ENCODE data around the gene AKR1B15.
"Not testable (repeated sequence)": the region's sequence is repeated elsewhere in the genome, so short reads cannot be mapped to it uniquely, and the experiment has no call there.

The AKR1B15 gene

GRCh38 chr7:134565643-134566136 is 16.8 kb downstream of the AKR1B15 start:
- no peak for DNase-seq

GRCh38 chr7:134567368-134567767 is 18.5 kb downstream of the AKR1B15 start:
- no peak for DNase-seq

GRCh38 chr7:134569962-134570361 is 21.1 kb downstream of the AKR1B15 start:
- not testable (repeated sequence) for DNase-seq

DNA sequence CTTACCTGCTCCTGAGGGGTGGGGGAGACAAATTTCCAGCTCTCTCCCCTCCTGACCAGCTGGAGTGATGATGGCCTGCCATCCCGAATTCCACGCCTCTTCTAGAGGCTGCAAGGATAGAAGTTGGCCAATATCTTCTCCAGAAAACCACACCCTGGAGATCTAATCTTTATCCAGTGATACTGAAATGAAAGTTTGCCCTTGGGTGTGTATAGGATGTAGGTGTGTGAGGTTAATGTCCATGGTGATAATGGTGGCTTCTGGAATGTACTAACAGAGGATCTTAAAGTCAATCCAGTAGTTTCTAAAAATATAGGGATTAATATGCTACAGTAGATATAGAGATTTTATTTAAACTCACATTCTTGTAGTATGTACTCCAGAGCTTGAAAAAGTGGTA is 22.2 kb downstream of the AKR1B15 start:
- no peak for DNase-seq

GRCh38 chr7:134571746-134572461 is 23.0 kb downstream of the AKR1B15 start:
- no peak for DNase-seq

DNA sequence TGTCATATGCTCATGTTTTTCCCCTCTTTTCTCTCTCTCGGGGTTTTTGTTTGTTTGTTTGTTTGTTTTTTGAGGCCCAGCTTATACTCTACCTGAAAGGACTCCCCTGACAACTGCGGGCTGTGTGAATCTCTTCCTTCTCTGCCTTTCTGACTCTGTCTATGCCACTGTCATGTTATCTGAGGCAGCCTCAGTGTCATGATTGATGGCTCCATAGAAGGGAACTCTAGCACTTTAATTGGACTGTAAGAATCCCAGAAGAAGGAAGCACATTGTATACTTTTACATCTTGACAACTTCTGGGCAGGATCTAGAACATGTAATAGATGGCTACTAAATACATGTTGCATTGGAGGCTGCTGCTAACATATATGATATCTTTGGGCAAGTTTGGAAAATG is 25.4 kb downstream of the AKR1B15 start:
- DNase-seq: no peak

DNA sequence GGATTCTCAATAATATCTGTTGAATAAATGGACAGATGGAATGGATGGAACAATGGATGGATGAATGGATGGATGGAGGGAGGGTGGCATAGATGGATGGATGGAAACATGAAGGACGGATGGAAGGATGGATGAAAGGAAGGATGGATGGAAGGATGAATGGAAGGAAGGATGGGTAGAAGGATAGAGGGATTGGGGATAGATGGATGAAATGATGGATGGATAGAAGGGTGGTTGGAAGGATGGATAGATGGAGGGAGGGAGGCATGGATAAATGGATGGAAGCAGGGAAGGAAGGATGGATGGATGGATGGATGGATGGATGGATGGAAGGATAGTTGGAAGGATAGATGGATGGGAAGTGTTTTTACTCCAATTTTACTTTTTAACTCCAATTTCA is 35.4 kb downstream of the AKR1B15 start:
- no peak for DNase-seq

DNA sequence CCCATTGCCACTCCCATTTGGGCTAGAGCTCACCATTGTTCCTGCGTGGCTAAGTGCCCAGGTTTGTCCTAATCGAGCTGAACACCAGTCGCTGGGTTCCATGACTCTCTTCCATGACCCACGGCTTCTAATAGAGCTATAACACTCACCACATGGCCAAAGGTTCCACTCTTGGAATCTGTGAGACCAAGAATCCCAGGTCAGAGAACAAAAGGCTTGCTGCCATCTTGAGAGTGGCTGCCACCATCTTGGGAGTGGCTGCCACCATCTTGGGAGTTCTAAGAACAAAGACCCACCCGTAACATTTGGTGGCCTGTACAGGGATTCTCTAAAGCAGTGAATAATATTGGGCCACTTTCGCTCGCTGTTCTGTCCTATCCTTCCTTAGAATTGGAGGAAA is 37.0 kb downstream of the AKR1B15 start:
- DNase-seq: no peak

DNA sequence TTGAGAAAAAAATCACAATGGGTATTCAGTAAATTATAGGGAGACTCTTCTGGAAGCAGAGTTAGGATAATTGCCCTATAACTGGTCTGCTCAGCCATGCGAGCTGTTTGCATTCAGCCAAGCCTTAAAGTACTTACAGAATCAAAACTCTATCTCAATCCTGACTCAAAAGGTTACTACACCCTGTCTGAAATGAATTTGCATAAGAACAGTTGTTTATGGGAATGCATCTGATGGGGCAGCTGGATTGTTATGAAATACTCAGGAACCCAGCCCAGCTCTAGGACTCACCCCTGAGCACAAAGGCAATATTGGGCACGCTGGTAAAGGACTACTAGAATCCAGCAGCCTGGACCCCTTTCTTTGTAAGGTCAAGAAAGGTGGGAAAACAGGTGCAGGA is 38.8 kb downstream of the AKR1B15 start:
- no peak for DNase-seq

GRCh38 chr7:134589491-134589941 is 40.6 kb downstream of the AKR1B15 start:
- DNase-seq: no peak

DNA sequence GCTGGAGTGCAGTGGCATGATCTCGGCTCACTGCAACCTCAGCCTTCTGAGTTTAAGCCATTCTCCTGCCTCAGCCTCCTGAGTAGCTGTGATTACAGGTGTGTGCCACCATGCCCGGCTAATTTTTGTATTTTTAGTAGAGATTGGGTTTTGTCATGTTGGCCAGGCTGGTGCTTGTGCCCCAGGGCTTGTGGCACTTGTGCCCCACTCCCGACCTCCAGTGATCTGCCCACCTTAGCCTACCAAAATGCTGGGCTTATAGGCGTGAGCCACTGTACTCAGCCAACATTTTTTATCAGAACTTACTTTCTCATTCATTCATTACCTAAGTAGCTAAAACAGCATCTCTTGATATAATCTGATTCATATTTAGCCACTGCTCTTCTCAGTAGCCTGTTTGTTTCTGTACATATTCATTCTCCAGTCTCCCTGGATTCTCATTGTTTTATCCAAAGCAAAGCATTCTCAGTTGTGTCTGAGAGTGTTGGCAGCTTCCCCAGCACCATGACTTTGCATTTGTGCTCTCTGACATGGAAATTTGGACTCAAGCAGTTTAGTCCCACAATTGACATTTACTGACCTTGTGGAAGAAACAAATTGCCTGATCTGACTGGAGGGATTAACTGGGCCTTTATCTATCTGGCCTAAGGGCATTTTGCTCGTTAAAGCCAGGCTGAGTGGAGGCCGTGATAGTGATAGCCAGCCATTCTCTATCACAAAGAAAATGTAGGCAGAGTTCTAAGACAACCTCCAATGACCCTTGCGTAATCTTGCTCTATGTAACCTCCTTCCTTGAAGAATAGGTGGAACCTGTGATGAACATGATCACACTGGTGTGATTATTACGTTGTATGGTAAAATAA is 44.9 kb downstream of the AKR1B15 start:
- DNase-seq: no peak

DNA sequence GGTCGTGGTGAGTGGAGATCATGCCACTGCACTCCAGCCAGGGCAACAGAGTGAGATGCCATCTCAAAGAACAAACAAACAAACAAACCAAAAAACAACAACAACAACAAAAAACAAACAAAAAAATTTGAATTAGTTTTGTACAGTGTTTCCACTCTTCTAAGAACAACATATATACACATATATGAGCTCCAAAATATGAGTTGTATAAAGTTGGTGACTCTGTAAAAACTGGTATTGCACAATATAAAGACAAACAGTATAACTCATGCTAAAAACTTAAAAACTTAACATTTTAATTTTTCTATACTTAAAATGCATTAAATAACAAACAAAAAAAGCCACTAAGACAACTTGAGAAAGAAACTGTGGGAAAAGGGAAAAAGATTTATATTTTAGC is 46.0 kb downstream of the AKR1B15 start:
- DNase-seq: no peak

- DNase-seq: no peak
These were observed 50.5 kb downstream of the AKR1B15 start for GRCh38 chr7:134599371-134599770.

DNA sequence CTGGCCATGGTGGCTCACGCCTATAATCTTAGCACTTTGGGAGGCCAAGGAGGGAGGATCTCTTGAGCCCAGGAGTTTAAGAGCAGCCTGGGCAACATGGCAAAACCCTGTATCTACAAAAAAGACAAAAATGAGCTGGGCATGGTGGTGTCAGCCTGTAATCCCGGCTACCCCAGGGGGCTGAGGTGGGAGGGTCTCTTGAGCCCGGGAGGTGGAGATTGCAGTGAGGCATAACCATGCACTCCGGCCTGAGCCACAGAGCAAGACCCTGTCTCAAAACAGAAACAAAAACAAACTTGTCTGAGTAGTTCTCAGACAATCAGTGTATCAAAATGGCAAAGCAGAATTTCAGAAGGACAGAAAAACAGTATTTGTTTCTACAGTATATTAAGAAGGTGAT is 52.5 kb downstream of the AKR1B15 start:
- no peak for DNase-seq

- no peak for DNase-seq
These were observed 54.1 kb downstream of the AKR1B15 start for GRCh38 chr7:134602881-134603451.

DNA sequence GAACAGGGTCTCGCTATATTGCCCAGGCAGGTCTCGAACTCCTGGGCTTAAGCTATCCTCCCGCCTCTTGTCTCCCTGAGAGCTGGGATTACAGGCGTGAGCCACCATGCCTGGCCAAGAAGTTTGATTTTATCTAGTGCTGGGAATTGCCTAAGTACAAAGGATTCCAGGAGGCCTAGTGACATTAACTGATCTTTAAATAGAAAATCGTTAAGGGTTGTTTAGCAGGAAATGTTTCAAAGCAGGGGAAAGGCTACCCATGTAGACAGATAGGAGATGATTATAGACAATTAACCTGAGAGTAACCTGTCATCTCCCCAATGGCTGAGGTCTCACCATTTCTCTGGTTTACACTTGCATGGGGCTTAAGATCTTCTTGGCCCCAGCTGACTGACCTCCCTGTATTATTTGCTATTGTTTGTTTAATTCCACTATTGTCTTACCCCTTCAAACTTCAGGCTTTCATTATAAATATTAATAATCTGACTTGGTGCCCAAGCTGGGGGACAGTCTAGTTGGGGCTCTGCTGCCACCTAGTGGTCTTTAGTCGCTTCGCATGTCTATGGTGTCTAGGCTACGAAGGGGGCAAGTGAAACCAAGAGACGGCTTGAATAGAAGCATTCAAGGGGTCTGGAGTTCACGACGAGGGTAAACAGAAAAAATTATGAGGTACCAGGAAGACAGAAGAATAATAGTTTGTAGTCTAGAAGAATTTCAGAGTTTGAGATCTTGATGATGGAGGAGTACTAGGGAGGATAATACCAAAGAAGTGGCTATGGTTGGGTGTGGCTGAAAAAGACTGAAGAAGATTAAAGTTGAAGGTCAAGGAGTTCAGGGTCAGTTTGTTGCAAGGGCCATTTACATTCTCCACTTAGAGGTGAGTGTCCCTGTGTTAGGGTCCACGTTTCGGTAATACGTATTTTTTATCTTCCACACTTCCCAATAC is 57.3 kb downstream of the AKR1B15 start:
- DNase-seq: peak; percentile 57

DNA sequence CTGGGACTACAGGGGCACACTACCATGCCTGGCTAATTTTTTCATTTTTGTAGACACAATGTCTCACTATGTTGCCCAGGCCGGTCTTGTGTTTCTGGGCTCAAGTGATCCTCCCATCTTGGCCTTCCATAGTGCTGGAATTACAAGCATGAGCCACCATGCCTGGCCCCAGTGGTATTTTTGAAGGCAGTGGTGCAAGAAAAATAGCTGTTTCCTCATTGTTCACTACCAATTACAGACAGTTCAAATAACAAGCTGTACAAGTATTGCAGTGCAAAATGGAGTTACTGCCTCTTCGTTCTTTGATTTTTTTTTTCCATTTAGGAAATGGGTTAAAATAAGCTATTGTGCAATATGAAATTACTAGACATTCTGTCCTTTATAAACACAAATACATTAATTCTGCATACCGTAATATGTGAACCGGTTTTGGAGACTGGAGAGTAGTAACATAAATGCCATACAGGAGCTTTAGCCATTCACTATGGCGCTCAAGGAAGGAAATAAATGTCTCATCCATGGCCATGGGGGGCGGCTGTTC is 62.8 kb downstream of the AKR1B15 start:
- no peak for DNase-seq

GRCh38 chr7:134612197-134612596 is 63.3 kb downstream of the AKR1B15 start:
- DNase-seq: no peak

- no peak for DNase-seq
These were observed 64.9 kb downstream of the AKR1B15 start for GRCh38 chr7:134613623-134614347.

DNA sequence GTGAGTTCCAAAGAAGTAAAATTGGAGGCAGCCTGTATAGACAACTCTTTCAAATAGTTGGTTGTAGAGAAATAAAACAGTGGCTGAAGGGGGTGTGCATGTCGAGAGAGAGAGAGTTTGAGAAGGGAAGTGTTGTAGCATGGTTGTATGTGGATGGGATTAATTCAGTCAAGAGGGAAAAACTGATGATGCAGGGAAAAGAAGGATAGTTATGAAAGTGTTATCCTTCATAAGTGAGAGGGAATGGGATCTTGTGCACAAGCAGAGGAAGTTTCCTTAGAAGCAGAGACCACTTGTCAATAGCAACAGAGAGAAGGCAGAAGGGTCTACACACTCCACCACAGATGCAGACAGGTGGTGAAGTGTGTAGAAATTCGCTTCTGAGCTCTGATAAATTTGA is 67.7 kb downstream of the AKR1B15 start:
- no peak for DNase-seq

DNA sequence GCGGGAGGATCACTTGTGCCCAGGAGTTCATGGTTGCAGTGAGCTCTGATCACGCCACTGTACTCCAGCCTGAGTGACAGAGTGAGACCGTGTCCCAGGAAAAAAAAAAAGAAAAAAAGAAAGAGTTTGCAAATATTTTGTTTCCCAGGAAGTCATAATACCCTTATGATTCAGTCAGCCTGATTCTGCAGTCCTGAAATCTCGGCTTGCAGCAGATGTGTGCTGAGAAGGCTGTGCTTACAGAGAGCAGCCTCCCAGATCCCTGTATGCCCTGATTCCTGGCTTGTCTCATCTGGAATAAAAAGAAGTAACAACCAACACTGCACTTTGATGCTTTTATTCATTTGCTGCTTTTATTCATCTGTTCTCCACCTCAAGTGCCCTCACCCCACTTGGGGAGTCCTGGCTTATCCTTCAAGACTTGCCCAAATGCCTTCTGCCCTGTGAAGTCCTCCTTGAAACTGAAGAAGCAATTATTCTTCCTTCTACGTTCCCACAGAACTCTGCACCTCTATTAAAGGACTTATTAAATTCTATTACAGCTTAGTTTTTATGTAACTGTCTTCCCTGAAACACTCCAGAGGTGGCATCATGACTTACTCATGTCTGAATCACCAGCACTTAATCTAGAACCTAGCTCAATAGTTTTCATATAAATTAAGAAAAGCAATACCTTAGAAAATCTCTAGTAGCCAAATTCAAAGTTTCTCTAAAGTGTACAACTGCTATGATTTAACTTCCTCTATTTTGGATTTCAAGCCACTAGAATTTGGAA is 70.0 kb downstream of the AKR1B15 start:
- DNase-seq: no peak

Data from NCI-H1105 treated with DMSO at 0.1 percent for 48 hours (cell line).